DMS153 (cell line): ENCODE data around the gene CYB5A.
"Not testable (repeated sequence)": the region's sequence is repeated elsewhere in the genome, so short reads cannot be mapped to it uniquely, and the experiment has no call there.

Experiments used
- DNase-seq: peaks from one replicate; lab custom pipeline; 2025; lab: John Stamatoyannopoulos, UW

CYB5A gene

GRCh38 chr18:74294526-74294925, 2.8 kb upstream of the CYB5A start:
- DNase-seq: no peak

GRCh38 chr18:74292982-74293381, 1.2 kb upstream of the CYB5A start:
- DNase-seq: not testable (repeated sequence)

DNA sequence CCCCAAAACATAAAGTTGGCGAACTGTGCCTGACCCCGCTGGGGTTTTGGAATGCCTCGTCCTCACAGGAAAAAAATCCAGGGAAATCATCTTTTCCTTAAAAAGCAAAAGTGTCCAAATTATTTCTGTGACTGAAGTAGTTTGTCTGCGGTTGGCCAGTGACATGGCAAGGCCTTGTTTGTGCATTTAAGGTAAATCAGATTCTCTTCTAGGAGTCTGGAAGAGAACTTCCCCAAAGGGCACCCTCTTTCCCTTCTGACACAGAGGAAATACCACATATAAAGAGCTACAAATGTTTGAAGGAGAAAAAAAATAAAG, 737 bp upstream of the CYB5A start:
- no peak for DNase-seq

- no peak for DNase-seq
Observed at GRCh38 chr18:74291472-74291770, 342 bp downstream of the CYB5A start.

- peak; percentile 57 for DNase-seq
Observed at GRCh38 chr18:74290794-74291471, 830 bp downstream of the CYB5A start.

GRCh38 chr18:74290021-74290420, 1.7 kb downstream of the CYB5A start:
- DNase-seq: no peak

DNA sequence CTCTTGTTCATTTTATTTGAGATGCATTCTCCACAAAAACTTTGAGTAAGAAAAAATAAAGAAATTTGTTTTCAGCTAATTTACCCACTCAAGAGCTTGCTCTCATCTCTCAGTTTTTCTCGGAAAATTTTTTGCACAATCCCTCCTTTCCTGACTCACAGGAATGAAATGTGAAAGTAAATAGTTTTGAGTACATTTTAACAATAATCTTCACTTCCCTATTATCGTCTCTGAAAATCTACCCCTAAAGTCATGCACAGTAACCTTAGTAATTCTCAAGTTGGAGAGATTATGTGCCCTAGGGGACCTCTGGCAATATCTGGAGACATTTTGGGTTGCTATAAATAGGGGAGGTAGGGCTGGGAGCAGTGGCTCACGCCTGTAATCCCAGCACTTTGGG, 2.6 kb downstream of the CYB5A start:
- no peak for DNase-seq

- DNase-seq: no peak
Observed at GRCh38 chr18:74288730-74289129, 3.0 kb downstream of the CYB5A start.

- DNase-seq: no peak
Observed at GRCh38 chr18:74288041-74288440, 3.7 kb downstream of the CYB5A start.

- no peak for DNase-seq
Observed at GRCh38 chr18:74286856-74287255, 4.9 kb downstream of the CYB5A start.

GRCh38 chr18:74286106-74286855, 5.5 kb downstream of the CYB5A start:
- DNase-seq: no peak

DNA sequence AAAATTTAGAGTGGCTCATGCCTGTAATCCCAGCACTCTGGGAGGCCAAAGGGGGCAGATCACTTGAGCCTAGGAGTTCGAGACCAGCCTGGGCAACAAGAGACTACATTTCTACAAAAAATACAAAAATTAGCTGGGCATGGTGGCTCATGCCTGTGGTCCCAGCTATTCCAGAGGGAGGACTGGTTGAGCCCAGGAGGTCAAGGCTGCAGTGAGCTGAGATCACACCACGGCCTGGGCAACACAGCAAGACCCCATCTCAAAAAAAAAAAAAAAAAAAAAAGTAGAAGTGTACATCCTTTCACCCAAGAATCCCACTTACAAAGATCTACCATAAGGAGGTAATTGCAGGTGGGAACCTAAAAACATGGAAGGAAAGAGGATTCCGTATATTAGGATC, 6.2 kb downstream of the CYB5A start:
- DNase-seq: not testable (repeated sequence)

DNA sequence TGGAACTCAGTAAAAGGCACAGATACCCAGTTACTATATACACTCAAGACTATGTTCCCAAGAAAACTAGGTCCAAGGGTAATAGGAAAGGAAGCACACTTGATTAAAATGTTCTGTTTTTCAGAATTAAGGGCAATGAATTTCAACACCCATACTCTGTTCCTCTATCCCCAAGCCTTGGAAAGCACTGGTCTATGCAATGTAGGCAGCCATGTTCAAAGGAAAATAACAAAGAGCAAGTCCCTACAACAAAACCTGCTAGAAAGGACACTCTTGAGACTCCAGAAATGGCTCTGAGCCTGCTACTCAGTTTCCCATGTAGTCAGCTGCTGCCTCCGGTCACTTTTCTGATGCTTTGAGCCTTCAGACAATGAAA, 6.8 kb downstream of the CYB5A start:
- DNase-seq: no peak

DNA sequence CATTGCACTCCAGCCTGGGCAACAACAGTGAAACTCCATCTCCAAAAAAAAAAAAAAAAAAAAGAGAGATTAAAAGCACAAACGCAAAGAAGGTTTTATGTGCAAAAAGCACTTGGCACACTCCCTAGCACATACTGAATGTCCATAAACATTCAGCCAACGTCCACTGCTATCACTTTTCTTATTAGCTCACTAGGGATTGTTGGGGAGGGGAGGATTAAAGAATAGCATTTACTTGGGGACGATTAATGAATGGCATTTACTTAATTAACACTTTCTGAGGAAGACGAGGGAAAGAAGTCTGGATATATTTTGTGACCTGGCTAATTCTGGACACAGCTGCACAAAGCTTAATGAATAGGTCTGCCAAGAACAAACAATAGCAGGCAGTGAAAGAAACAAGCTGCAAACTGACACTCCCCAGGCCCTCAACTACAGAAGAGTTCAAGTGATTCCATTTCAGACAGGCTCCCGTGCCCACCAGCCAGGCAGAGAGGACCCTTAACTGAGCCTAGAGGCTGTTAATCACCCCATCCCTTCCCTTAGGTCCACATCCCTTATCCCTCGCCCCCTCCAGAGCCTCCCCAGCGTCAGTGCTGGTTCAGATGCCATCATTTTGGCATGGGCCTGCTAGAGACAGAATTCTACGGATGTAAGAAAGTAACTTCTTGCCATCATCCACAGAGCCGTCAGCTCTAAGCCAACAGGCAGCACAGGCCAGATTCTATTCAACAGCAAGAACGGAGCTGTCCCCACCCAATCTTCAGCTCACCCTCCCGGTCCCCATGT, 7.4 kb downstream of the CYB5A start:
- DNase-seq: peak; percentile 23

- no peak for DNase-seq
Observed at GRCh38 chr18:74283646-74284045, 8.1 kb downstream of the CYB5A start.

- no peak for DNase-seq
Observed at GRCh38 chr18:74282755-74283554, 8.8 kb downstream of the CYB5A start.

GRCh38 chr18:74281980-74282754, 9.6 kb downstream of the CYB5A start:
- no peak for DNase-seq

DNA sequence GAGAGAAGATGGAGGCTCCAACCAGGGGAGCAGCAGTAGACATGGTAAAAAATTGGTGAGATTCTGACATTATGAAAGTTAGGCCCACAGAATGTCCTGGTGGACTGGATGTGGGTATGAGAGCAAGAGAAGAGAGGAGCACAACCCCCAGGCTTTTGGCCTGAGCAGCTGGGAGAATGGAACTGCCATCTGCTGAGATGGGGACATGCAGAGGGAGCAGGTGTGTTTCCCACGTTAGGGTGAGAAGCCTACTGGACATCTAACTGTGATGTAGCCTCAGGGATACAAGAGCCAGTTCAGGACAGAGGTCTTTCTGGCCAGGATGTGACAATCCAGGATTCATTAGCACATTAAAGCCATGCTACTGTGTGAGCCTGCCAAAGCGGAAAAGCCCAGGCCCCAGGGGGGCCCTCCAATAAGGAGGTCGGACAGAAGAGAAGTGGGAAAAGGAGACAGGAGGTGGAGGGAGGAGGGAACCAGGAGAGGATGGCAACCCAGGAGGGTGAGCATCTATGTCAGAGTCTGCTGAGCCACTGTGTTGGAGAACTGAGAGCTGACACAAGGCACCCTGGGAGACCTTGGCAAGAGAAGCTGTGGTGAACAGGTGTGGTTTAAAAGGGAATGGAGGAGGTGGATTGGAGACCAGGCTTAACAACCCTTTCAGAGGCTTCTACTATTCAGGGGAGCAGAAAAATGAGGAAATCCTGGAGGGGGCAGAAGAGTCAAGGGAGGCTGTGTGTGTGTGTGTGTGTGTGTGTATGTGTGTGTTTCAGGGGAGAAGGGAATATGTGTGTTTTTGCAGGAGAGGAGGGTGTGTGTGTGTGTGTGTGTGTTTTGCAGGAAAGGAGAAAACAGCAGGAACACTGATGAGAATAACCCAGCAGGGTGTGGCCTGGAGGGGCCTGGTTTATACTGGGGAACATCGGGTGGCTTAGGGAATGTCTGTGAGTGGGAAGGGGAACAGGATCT, 10.5 kb downstream of the CYB5A start:
- DNase-seq: no peak

DNA sequence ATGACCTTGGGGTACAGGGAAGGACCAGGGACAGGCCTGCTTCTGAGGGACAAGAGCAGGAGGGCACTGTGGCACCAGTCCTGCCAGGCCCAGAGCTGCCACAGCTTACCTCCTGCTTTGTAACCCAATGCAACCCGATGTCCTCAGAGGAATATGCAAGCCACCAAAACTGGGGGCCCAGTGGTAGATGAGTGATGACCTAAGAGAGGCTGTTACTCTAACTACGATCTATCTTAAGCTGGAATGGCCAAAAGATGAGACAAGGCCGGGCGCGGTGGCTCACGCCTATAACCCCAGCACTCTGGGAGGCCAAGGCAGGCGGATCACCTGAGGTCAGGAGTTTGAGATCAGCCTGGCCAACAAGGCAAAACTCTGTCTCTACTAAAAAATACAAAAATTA, 12.8 kb downstream of the CYB5A start:
- DNase-seq: no peak

- no peak for DNase-seq
Observed at GRCh38 chr18:74278058-74278457, 13.7 kb downstream of the CYB5A start.

GRCh38 chr18:74277296-74277695, 14.5 kb downstream of the CYB5A start:
- DNase-seq: no peak
